Left lung (tissue), 10 donors: Measurements from ENCODE around the gene GREB1. TPM values are rescaled to one million over a fixed set of nuclear protein-coding genes. Genes with fewer than 3 reads are reported as not detected.

Experiments used
- ATAC-seq: fragments of 200-7000 bp; cut with Tn5 transposase; one replicate; pipeline ENCODE4 v1.9.1; 2020; ENCODE audit warnings: moderate library complexity
- DNase-seq, 4 donors: peaks; one replicate each; pipeline ENCODE4 v3.0.0-alpha.2; 2013 to 2020
- H3K27ac ChIP-seq, 2 donors: fragments of 200-600 bp; sonication (generic) in 1 of 2; one replicate each; pipeline versions ENCODE4 v1.5.0 to v1.8.0; 2020 to 2021
- H3K27me3 ChIP-seq, 2 donors: fragments of 200-600 bp; sonication (generic) in 1 of 2; one replicate each; pipeline versions ENCODE4 v1.5.0 to v1.8.0; 2020 to 2021
- H3K36me3 ChIP-seq, 2 donors: fragments of 200-600 bp; sonication (generic) in 1 of 2; one replicate each; pipeline versions ENCODE4 v1.5.0 to v1.8.0; 2020 to 2021
- H3K4me1 ChIP-seq, 2 donors: fragments of 200-600 bp; one replicate each; pipeline ENCODE4 v1.8.0; 2021
- H3K4me3 ChIP-seq, 2 donors: fragments of 200-600 bp; sonication (generic) in 1 of 2; one replicate each; pipeline versions ENCODE4 v1.5.0 to v1.8.0; 2020 to 2021; ENCODE audit warnings: mild to moderate bottlenecking in 1 of 2
- H3K9me3 ChIP-seq, 2 donors: fragments of 200-600 bp; sonication (generic) in 1 of 2; one replicate each; pipeline versions ENCODE4 v1.5.0 to v1.8.0; 2020 to 2021
- intact Hi-C, 2 donors: fragments of 100-400 bp; cut with DNase I; formaldehyde crosslinking; loops; one replicate each; pipeline versions ENCODE4 v1.11.2 to v1.14.2; 2022
- polyA plus RNA-seq, 6 donors: library from polyadenylated mRNA; unstranded; fragments of 120-200 nt; gene quantifications; one replicate each; pipeline ENCODE4 v1.2.1, GENCODE V29; 2013; ENCODE audit not compliant: insufficient read length in 6 of 6
- total RNA-seq, 2 donors: library from RNA; stranded (reverse); fragmentation: NEBNext Ultra II Directional; extraction: Animal tissue kit (Norgen Biotek cat#: 25700); gene quantifications; one replicate each; pipeline ENCODE4 v1.2.1, GENCODE V29; 2021
- TF ChIP-seq, protein P1 (sequence below), 2 donors: fragments of 200-600 bp; sonication (generic) in 1 of 2; IDR thresholded peaks; one replicate each; pipeline versions ENCODE4 v1.5.0 to v1.8.0; 2021; ENCODE audit warnings: antibody characterized with exemption in 2 of 2
- donor health status: DM: no; HTN: yes; CAD: no.
- donor health status: DM: no; HTN: no; CAD: no.

GREB1 gene
- total and polyA plus RNA-seq, 8 donors = 1.6 to 19.1 (median 12.7) TPM

- H3K9me3 ChIP-seq = no peaks in the 10 kb centered on the region
- no peaks in the 10 kb centered on the region for H3K4me1 ChIP-seq
- no peak overlapping the region for H3K4me3 ChIP-seq
- ATAC-seq = no peak
- H3K36me3 ChIP-seq = no peaks in the 10 kb centered on the region
- TF ChIP-seq, protein P1, sequence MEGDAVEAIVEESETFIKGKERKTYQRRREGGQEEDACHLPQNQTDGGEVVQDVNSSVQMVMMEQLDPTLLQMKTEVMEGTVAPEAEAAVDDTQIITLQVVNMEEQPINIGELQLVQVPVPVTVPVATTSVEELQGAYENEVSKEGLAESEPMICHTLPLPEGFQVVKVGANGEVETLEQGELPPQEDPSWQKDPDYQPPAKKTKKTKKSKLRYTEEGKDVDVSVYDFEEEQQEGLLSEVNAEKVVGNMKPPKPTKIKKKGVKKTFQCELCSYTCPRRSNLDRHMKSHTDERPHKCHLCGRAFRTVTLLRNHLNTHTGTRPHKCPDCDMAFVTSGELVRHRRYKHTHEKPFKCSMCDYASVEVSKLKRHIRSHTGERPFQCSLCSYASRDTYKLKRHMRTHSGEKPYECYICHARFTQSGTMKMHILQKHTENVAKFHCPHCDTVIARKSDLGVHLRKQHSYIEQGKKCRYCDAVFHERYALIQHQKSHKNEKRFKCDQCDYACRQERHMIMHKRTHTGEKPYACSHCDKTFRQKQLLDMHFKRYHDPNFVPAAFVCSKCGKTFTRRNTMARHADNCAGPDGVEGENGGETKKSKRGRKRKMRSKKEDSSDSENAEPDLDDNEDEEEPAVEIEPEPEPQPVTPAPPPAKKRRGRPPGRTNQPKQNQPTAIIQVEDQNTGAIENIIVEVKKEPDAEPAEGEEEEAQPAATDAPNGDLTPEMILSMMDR (IDR thresholded peaks at IDR 0.05) = no peak
- no peak for DNase-seq
- intact Hi-C loops = no loop called here
- no peaks in the 10 kb centered on the region for H3K27me3 ChIP-seq
- H3K27ac ChIP-seq = no peak overlapping the region
These were observed 82.3 kb downstream of the GREB1 start for GRCh38 chr2:11616097-11616687.

GRCh38 chr2:11616851-11617415 is 83.1 kb downstream of the GREB1 start:
- Histone ChIP-seq H3K27me3 (no peaks in the 10 kb centered on the region), H3K27ac (no peak overlapping the region), H3K4me3 (no peak overlapping the region), H3K36me3 (no peaks in the 10 kb centered on the region), H3K9me3 (no peaks in the 10 kb centered on the region), H3K4me1 (no peaks in the 10 kb centered on the region)
- intact Hi-C loops = no loop called here
- DNase-seq (peak in 1 of 4 donors; percentile 47), ATAC-seq (no peak)
- TF ChIP-seq, protein P1 (IDR thresholded peaks at IDR 0.05) = no peak

DNA sequence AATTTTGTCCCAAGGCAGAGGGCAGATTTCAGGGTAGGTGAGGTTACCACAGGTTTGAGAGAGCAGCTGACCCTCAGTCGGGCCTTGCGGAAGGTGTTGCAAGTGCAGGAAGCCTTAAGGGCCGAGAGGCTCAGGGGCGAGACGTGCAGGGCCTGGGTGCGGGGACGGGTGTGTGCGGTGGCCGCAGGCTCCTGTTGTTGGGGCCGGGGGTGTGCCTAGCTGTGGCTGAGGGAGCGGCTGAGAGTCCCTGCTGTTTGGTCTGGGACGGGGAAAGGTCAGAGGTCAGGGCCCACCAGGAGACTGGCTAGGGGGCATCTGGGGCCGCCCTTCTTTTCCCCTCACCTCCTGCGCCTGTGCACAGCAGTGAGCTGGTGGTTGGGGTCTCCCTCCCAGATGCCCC is 83.7 kb downstream of the GREB1 start:
- Histone ChIP-seq H3K4me1 (no peaks in the 10 kb centered on the region), H3K27me3 (no peaks in the 10 kb centered on the region), H3K9me3 (no peaks in the 10 kb centered on the region), H3K27ac (no peak overlapping the region), H3K4me3 (no peak overlapping the region), H3K36me3 (no peaks in the 10 kb centered on the region)
- DNase-seq = peak in 1 of 4 donors; percentile 68
- intact Hi-C loops = no loop called here
- no peak for ATAC-seq
- TF ChIP-seq, protein P1 (IDR thresholded peaks at IDR 0.05) = no peak

- intact Hi-C loops = no loop called here
- H3K4me1 ChIP-seq = no peaks in the 10 kb centered on the region
- no peaks in the 10 kb centered on the region for H3K36me3 ChIP-seq
- no peaks in the 10 kb centered on the region for H3K27me3 ChIP-seq
- ATAC-seq = no peak
- H3K4me3 ChIP-seq = no peak overlapping the region
- H3K27ac ChIP-seq = no peak overlapping the region
- TF ChIP-seq, protein P1 (IDR thresholded peaks at IDR 0.05) = no peak
- H3K9me3 ChIP-seq = no peaks in the 10 kb centered on the region
- peak in 1 of 4 donors; percentile 76 for DNase-seq
These were observed 84.3 kb downstream of the GREB1 start for GRCh38 chr2:11617984-11618707.

GRCh38 chr2:11618708-11619062 is 84.8 kb downstream of the GREB1 start:
- H3K4me1 ChIP-seq = no peaks in the 10 kb centered on the region
- intact Hi-C loops = no loop called here
- H3K36me3 ChIP-seq = no peaks in the 10 kb centered on the region
- no peaks in the 10 kb centered on the region for H3K9me3 ChIP-seq
- DNase-seq (peak in 1 of 4 donors; percentile 75), ATAC-seq (no peak)
- H3K27ac ChIP-seq = no peak overlapping the region
- TF ChIP-seq, protein P1 (IDR thresholded peaks at IDR 0.05) = no peak
- no peak overlapping the region for H3K4me3 ChIP-seq
- no peaks in the 10 kb centered on the region for H3K27me3 ChIP-seq
